Lower leg skin (tissue), 3 donors: Measurements from ENCODE around the gene PRKCQ.

Source experiments
- POLR2A ChIP-seq, 2 donors: fragments of 450-650 bp; IDR thresholded peaks; one replicate each; pipeline ENCODE4 v1.6.1; 2016 to 2017; ENCODE audit warnings: antibody characterized with exemption in 2 of 2, mild to moderate bottlenecking in 1 of 2, moderate library complexity in 1 of 2
- TF ChIP-seq, protein P1 (sequence below), 3 donors: fragments of 450-650 bp; IDR thresholded peaks; one replicate each; pipeline ENCODE4 v1.5.1; 2016; ENCODE audit warnings: antibody characterized with exemption in 3 of 3, mild to moderate bottlenecking in 3 of 3, moderate library complexity in 2 of 3

DNA sequence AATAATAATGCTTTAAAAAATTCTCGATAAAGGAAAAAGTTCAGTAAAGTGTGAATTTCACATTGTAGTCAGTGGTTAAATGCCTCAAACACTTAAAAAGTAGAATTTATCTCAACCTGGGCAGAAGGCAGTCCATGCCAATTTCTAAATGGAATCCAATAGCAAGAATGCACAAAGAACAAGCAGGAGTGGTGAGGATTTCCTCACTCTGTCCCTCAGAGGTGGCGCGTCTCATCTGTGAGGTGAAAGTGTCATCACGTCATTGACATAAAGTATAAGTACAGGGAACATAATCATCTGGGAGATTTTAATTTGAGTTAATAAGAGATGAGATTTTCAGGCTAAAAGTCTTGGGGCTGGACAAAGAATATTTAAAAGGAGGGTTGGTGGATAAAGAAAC is 10.0 kb upstream of the PRKCQ start:
- TF ChIP-seq, protein P1, sequence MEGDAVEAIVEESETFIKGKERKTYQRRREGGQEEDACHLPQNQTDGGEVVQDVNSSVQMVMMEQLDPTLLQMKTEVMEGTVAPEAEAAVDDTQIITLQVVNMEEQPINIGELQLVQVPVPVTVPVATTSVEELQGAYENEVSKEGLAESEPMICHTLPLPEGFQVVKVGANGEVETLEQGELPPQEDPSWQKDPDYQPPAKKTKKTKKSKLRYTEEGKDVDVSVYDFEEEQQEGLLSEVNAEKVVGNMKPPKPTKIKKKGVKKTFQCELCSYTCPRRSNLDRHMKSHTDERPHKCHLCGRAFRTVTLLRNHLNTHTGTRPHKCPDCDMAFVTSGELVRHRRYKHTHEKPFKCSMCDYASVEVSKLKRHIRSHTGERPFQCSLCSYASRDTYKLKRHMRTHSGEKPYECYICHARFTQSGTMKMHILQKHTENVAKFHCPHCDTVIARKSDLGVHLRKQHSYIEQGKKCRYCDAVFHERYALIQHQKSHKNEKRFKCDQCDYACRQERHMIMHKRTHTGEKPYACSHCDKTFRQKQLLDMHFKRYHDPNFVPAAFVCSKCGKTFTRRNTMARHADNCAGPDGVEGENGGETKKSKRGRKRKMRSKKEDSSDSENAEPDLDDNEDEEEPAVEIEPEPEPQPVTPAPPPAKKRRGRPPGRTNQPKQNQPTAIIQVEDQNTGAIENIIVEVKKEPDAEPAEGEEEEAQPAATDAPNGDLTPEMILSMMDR (IDR thresholded peaks at IDR 0.05) = no peak
- TF ChIP-seq POLR2A (IDR thresholded peaks at IDR 0.05) = no peak
